ENCODE measurements around the gene NUP133.
"Not testable (repeated sequence)": the region's sequence is repeated elsewhere in the genome, so short reads cannot be mapped to it uniquely, and the experiment has no call there.

Gene NUP133

DNA sequence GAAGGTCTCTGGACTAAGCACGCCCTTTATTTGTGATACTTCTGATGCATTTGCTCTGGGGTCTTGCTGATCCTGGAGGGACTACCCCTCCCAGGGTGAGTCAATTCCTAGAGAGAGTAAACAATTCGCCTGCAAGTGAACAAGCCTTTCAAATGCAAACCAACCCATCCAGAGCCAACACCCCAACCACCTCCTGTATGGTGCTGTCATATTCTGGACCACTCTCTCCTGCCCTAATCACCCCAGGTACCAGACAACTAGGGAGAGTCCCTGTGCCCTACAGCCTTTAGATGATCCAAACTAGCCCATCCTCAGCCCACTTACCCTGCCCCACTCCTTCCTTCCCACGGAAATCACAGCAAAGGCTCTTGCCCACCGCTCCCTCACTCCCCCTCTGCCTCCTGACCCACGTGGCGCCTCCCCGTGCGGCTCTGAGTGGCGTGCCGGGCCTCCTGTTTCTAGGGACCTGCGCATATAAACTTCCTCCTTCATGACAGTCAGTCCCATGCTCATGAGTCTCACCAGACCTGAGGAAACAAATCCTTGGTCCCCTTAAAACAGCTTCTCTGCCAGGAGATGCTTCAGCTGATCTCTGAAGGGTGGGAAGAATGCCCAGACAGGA, 111.4 kb downstream of the NUP133 start:
- no peaks in the 10 kb centered on the region for H3K27me3 ChIP-seq (replicated peaks; ENCODE audit: control insufficient read depth, insufficient read depth, low read length)
- H3K4me3 ChIP-seq (replicated peaks; ENCODE audit: low read depth, low read length), result no peak overlapping the region
- no peaks in the 10 kb centered on the region for H3K36me3 ChIP-seq (ENCODE audit: control insufficient read depth, insufficient read depth, low read length)
- TF ChIP-seq, protein P1, sequence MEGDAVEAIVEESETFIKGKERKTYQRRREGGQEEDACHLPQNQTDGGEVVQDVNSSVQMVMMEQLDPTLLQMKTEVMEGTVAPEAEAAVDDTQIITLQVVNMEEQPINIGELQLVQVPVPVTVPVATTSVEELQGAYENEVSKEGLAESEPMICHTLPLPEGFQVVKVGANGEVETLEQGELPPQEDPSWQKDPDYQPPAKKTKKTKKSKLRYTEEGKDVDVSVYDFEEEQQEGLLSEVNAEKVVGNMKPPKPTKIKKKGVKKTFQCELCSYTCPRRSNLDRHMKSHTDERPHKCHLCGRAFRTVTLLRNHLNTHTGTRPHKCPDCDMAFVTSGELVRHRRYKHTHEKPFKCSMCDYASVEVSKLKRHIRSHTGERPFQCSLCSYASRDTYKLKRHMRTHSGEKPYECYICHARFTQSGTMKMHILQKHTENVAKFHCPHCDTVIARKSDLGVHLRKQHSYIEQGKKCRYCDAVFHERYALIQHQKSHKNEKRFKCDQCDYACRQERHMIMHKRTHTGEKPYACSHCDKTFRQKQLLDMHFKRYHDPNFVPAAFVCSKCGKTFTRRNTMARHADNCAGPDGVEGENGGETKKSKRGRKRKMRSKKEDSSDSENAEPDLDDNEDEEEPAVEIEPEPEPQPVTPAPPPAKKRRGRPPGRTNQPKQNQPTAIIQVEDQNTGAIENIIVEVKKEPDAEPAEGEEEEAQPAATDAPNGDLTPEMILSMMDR (IDR thresholded peaks at IDR 0.05; ENCODE audit: insufficient read depth, low read length, poor library complexity, severe bottlenecking), result no peak
- DNase-seq (ENCODE audit: extremely low read depth, insufficient read length), result no peak

GRCh38 chr1:229394517-229394916, 113.6 kb downstream of the NUP133 start:
- not testable (repeated sequence) for DNase-seq (ENCODE audit: extremely low read depth, insufficient read length); H3K4me3 ChIP-seq (replicated peaks; ENCODE audit: low read depth, low read length); H3K36me3 ChIP-seq (ENCODE audit: control insufficient read depth, insufficient read depth, low read length); H3K27me3 ChIP-seq (replicated peaks; ENCODE audit: control insufficient read depth, insufficient read depth, low read length)

- Histone ChIP-seq H3K36me3 (ENCODE audit: control insufficient read depth, insufficient read depth, low read length) (no peaks in the 10 kb centered on the region), H3K27me3 (replicated peaks; ENCODE audit: control insufficient read depth, insufficient read depth, low read length) (no peaks in the 10 kb centered on the region), H3K4me3 (replicated peaks; ENCODE audit: low read depth, low read length) (no peak overlapping the region)
- no peak for DNase-seq (ENCODE audit: extremely low read depth, insufficient read length)
- TF ChIP-seq, protein P1 (IDR thresholded peaks at IDR 0.05; ENCODE audit: insufficient read depth, low read length, poor library complexity, severe bottlenecking), result no peak
Measured at GRCh38 chr1:229392936-229393335, 115.2 kb downstream of the NUP133 start.

Measured in GM06990 (cell line).